Measurements from ENCODE around the gene IRF7. TPM values are rescaled to one million over a fixed set of nuclear protein-coding genes. Genes with fewer than 3 reads are reported as not detected.

Gene IRF7
- total RNA-seq, 2 donors from 2014 or later: 33.8 to 45.4 TPM

DNA sequence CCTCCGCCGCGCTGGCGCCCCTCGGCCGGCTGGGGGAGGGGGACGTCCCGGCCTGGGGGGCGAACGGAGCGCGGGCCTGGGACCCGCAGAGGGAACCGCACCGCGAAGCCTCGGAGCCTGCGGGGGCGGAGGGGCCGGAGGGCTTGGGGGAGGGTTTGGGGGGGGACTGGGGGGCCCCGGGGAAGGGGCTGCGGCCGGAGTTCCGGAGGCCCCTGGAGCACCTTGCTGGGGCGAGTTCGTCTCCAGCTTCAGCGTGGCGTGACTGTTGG, 11.5 kb upstream of the IRF7 start:
- H3K27me3 ChIP-seq (replicated peaks; ENCODE audit: insufficient read depth): no peaks in the 10 kb centered on the region
- H3K27ac ChIP-seq: no peak overlapping the region
- H3K4me3 ChIP-seq: no peak overlapping the region
- H3K9me3 ChIP-seq: no peaks in the 10 kb centered on the region
- DNase-seq (ENCODE audit: low spot score) (no peak), ATAC-seq (ENCODE audit: insufficient number of reproducible peaks, low FRiP score, low read depth) (no peak)
- H3K36me3 ChIP-seq: no peaks in the 10 kb centered on the region
- TF ChIP-seq, protein P1, sequence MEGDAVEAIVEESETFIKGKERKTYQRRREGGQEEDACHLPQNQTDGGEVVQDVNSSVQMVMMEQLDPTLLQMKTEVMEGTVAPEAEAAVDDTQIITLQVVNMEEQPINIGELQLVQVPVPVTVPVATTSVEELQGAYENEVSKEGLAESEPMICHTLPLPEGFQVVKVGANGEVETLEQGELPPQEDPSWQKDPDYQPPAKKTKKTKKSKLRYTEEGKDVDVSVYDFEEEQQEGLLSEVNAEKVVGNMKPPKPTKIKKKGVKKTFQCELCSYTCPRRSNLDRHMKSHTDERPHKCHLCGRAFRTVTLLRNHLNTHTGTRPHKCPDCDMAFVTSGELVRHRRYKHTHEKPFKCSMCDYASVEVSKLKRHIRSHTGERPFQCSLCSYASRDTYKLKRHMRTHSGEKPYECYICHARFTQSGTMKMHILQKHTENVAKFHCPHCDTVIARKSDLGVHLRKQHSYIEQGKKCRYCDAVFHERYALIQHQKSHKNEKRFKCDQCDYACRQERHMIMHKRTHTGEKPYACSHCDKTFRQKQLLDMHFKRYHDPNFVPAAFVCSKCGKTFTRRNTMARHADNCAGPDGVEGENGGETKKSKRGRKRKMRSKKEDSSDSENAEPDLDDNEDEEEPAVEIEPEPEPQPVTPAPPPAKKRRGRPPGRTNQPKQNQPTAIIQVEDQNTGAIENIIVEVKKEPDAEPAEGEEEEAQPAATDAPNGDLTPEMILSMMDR (IDR thresholded peaks at IDR 0.05): no peak
- peaks cover 0 to 13% of the 10 kb centered on the region in 2 donors for H3K4me1 ChIP-seq (ENCODE audit: control insufficient read depth in 1 of 2, low read depth in 2 of 2)

DNA sequence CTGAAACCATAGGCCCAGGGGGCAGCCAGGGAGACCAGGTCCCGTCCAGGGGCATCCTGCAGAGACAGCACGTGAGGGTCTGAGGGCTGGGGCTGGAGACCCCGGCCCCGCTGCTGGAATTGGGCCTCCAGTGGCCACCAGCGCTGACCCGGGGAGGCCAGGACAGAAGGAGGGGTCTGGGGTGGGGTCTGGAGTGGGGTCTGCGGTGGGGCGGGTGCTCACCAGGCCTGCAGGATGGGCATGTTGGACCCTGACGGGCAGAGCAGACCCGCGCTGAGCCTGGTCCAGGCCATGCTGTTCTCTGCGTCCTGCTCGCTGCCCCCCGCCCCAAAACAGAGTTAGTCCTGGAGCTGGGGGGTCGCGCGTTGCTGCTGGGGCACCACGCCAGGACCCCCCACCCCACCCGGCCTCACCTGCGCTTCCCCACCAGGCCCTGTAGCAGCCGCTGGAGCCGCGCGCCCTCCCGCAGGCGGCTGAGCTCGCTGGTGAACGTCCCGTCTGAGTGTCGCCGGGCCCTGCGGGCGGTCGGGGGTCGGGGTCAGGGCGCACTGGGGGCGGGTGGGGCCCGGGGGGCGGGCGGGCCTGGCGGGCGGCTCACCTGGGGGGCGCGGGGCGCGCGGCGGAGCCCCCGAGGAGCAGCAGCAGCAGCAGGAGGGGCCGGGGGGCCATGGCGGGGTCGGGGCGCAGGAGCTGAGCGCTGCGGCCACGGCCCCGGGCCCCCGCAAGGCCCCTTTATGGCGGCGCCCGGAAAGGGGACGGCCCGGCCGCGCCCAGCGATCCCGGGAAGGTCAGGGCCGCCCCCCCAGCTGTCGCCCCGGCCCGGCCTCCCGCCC, 10.9 kb upstream of the IRF7 start, which contains the start of gene SCT:
Gene SCT (minus strand): TSS at position 707 of the 833 bp plus-strand sequence. CDS start 38 bp downstream, at position 669.
- ATAC-seq (ENCODE audit: insufficient number of reproducible peaks, low FRiP score, low read depth): no peak
- Histone ChIP-seq H3K27me3 (replicated peaks; ENCODE audit: insufficient read depth) (no peaks in the 10 kb centered on the region), H3K36me3 (no peaks in the 10 kb centered on the region), H3K4me1 (ENCODE audit: control insufficient read depth in 1 of 2, low read depth in 2 of 2) (peaks cover 0 to 13% of the 10 kb centered on the region in 2 donors), H3K27ac (peak within 1 kb of the TSS; percentile 72 to 80), H3K4me3 (no peak within 1 kb of the TSS), H3K9me3 (no peaks in the 10 kb centered on the region)
- DNase-seq (ENCODE audit: low spot score): no peak
- TF ChIP-seq, protein P1 (IDR thresholded peaks at IDR 0.05): no peak

DNA sequence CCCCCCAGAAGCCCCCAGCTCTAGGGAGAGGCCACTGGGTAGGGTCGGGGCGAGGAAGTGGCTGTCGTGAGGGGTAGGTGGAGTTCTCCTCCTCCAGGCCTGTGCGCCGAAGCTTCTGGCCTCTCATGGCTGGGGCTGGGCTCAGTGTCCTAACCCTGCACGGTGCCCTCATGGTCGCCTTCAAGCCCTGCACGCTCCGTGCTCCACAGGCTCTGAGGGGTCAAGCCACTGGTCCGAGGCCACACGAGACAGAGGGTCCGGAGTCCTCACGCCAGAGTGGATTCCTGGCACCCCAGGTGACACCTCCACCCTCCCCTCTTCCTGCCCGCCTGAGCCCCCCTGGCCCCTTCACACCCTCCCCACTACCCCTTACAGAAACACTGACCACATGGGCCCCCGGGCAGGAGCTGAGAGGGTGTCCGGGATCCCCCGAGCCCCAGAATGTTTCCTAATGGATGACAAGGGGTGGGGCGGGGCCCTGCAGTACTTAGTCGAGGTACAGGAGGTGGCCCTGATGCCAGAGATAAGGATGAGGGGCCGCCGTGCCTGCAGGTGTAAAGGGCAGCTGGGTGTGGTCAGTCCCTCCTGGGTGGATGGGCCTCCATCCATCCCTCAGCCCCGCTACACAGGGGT, 10.0 kb upstream of the IRF7 start:
- no peak overlapping the region for H3K4me3 ChIP-seq
- H3K36me3 ChIP-seq: no peaks in the 10 kb centered on the region
- no peak for DNase-seq (ENCODE audit: low spot score)
- no peak for ATAC-seq (ENCODE audit: insufficient number of reproducible peaks, low FRiP score, low read depth)
- TF ChIP-seq, protein P1 (IDR thresholded peaks at IDR 0.05): no peak
- H3K27me3 ChIP-seq (replicated peaks; ENCODE audit: insufficient read depth): no peaks in the 10 kb centered on the region
- H3K9me3 ChIP-seq: no peaks in the 10 kb centered on the region
- no peak overlapping the region for H3K27ac ChIP-seq
- H3K4me1 ChIP-seq (ENCODE audit: control insufficient read depth in 1 of 2, low read depth in 2 of 2): peaks cover 0 to 13% of the 10 kb centered on the region in 2 donors

DNA sequence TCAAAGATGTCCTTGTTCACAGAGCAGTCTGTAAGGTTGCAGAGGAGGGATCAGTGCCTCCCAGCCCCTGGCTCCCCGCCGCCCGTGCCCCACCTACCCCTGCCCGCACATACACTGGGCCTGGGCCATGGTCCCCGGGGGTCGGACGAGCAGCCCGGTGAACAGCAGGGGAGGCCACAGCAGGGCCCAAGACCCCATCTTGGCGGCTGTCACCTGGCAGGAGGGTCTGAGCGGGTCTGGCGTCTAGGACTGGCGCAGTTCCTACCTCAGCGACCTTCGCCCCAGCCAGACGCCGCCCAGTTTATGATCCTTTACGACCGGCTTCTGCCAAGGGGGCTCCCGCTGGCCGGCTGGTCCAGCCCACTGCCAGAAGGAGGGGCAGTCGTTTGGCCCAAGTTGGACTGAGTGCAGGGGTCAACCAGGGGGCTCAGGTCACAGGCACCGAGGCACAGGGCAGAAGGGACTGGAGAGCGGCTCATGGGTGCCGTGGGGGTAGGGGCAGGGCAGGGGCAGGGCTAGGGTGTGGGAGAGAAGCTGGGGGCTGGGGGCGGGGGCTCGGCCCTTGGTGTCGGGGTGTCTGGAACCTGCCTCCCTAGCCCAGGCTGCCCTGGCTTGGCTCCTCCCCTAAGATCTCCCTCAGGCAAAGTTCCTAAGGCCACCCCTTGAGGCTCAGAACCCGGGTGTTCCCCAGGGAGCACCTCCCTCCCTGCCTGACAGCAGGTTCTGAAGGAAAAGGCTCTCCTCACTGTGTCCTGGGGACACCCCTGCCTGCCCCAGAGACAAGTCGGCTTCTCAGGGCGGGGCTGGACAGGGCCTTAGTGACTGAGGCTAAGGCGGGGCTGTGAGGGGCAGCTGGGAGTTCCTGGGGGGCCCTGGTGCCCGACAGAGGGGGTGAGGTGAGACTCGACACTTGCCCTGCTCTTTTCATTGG, 9.2 kb upstream of the IRF7 start, which contains the start of gene CDHR5:
Gene CDHR5 (minus strand): TSS at position 251 of the 931 bp plus-strand sequence. CDS start 53 bp downstream, at position 198.
- Histone ChIP-seq H3K9me3 (no peaks in the 10 kb centered on the region), H3K36me3 (no peaks in the 10 kb centered on the region), H3K27me3 (replicated peaks; ENCODE audit: insufficient read depth) (no peaks in the 10 kb centered on the region), H3K4me3 (no peak within 1 kb of the TSS), H3K27ac (no peak within 1 kb of the TSS), H3K4me1 (ENCODE audit: control insufficient read depth in 1 of 2, low read depth in 2 of 2) (peaks cover 0 to 13% of the 10 kb centered on the region in 2 donors)
- TF ChIP-seq, protein P1 (IDR thresholded peaks at IDR 0.05): no peak
- DNase-seq (ENCODE audit: low spot score) (no peak), ATAC-seq (ENCODE audit: insufficient number of reproducible peaks, low FRiP score, low read depth) (no peak)

Measured in thoracic aorta (tissue), 2 donors.